Keratinocyte (primary cell): Measurements from ENCODE around the gene CCSER1. TPM values are rescaled to one million over a fixed set of nuclear protein-coding genes. Genes with fewer than 3 reads are reported as not detected.

Source experiments
- DNase-seq: peaks from one replicate; pipeline ENCODE4 v3.0.0-alpha.2; 2011; ENCODE audit warnings: low read depth, missing footprints, low spot score
- FAIRE-seq: peaks from 2 replicates; lab custom pipeline; 2011; peaks lifted over from hg19 to GRCh38; lab: Jason Lieb, UNC
- H2AFZ ChIP-seq: 2 replicates; pipeline ENCODE4 v1.6.0; 2012; ENCODE audit warnings: low read length, control low read depth, inconsistent platforms; ENCODE audit not compliant: control insufficient read depth
- H3K27ac ChIP-seq: 2 replicates; pipeline ENCODE4 v1.5.1; 2011; ENCODE audit warnings: low read length; ENCODE audit not compliant: control insufficient read depth, insufficient read depth
- H3K27me3 ChIP-seq: 3 replicates; pipeline ENCODE4 v1.6.0; 2011; ENCODE audit warnings: low read length; ENCODE audit not compliant: control insufficient read depth, insufficient read depth; ENCODE audit errors: extremely low read depth
- H3K36me3 ChIP-seq, 2 experiments: 2 replicates in 1 of 2; 3 replicates in 1 of 2; pipeline ENCODE4 v1.5.1; 2011; ENCODE audit warnings: low read length in 2 of 2, mild to moderate bottlenecking in 1 of 2; ENCODE audit not compliant: control insufficient read depth in 2 of 2, insufficient read depth in 2 of 2; ENCODE audit errors: extremely low read depth in 1 of 2
- H3K4me1 ChIP-seq: 3 replicates; pipeline ENCODE4 v1.5.1; 2011; ENCODE audit warnings: low read length; ENCODE audit not compliant: control insufficient read depth, insufficient read depth; ENCODE audit errors: extremely low read depth
- H3K4me2 ChIP-seq: 3 replicates; pipeline ENCODE4 v1.6.0; 2011; ENCODE audit warnings: low read depth, low read length; ENCODE audit not compliant: control insufficient read depth, insufficient read depth; ENCODE audit errors: extremely low read depth
- H3K4me3 ChIP-seq, 3 experiments: fragments of 200-600 bp in 1 of 3; sonication (generic) in 1 of 3; 2 replicates in 2 of 3; 3 replicates in 1 of 3; pipeline ENCODE4 v1.5.1; 2011 to 2016; ENCODE audit warnings: low read length in 3 of 3, mild to moderate bottlenecking in 3 of 3, control low read depth in 2 of 3, inconsistent platforms in 1 of 3, low read depth in 1 of 3, mixed read lengths in 1 of 3, mixed run types in 1 of 3, moderate library complexity in 1 of 3; ENCODE audit not compliant: control insufficient read depth in 2 of 3, insufficient read depth in 2 of 3; ENCODE audit errors: extremely low read depth in 1 of 3
- H3K79me2 ChIP-seq: 2 replicates; pipeline ENCODE4 v1.6.0; 2012; ENCODE audit warnings: low read length; ENCODE audit not compliant: control insufficient read depth, insufficient read depth
- H3K9ac ChIP-seq: 3 replicates; pipeline ENCODE4 v1.6.0; 2011; ENCODE audit warnings: low read length; ENCODE audit not compliant: control insufficient read depth, insufficient read depth; ENCODE audit errors: extremely low read depth
- H3K9me1 ChIP-seq: 3 replicates; pipeline ENCODE4 v1.6.0; 2011; ENCODE audit warnings: low read length; ENCODE audit not compliant: control insufficient read depth, insufficient read depth; ENCODE audit errors: extremely low read depth
- H3K9me3 ChIP-seq: 2 replicates; pipeline ENCODE4 v1.5.1; 2012; ENCODE audit warnings: low read depth, low read length; ENCODE audit not compliant: control insufficient read depth
- H4K20me1 ChIP-seq: 3 replicates; pipeline ENCODE4 v1.6.0; 2011; ENCODE audit warnings: low read length; ENCODE audit not compliant: control insufficient read depth, insufficient read depth; ENCODE audit errors: extremely low read depth
- EZH2 ChIP-seq: IDR thresholded peaks from one replicate; pipeline ENCODE4 v1.6.1; 2012; ENCODE audit warnings: inconsistent platforms, mild to moderate bottlenecking, low read length, moderate library complexity
- dilution Hi-C: fragments of 300-500 bp; cut with MboI; formaldehyde crosslinking; loops from one replicate; pipeline ENCODE4 v1.7.0; 2020; ENCODE audit warnings: low sequenced_read_pairs; ENCODE audit not compliant: extremely low pct_ligation_motif_present
- polyA plus RNA-seq, 5 experiments: library from polyadenylated mRNA; depleted of rRNA in 3 of 5; stranded (reverse) in 3 of 5; stranded (forward) in 1 of 5; unstranded in 1 of 5; fragments of >200 nt; gene quantifications; 1 replicate in 1 of 5; 2 replicates in 3 of 5; 3 replicates in 1 of 5; pipeline versions ENCODE4 v1.2.1 to v1.2.3, GENCODE V29; 2011 to 2012; ENCODE audit warnings: missing spikeins in 2 of 5, low read depth in 1 of 5, low replicate concordance in 1 of 5
- TF ChIP-seq, protein P1 (sequence below), 3 experiments: IDR thresholded peaks in 1 of 3; conservative IDR thresholded peaks in 1 of 3; optimal IDR thresholded peaks in 1 of 3; 2 replicates in 2 of 3; 3 replicates in 1 of 3; pipeline versions ENCODE3 to v1.5.1; 2011; ENCODE audit warnings: low read length in 3 of 3, mild to moderate bottlenecking in 3 of 3, moderate library complexity in 2 of 3, control low read depth in 1 of 3, inconsistent platforms in 1 of 3; ENCODE audit not compliant: insufficient read depth in 2 of 3; ENCODE audit errors: extremely low read depth in 1 of 3

The CCSER1 gene
- polyA plus RNA-seq, 1 donor (not counting 4 experiments of a cell fraction or from before 2014, with no cell fraction given) = 1.2 TPM

- DNase-seq = no peak
- no peak overlapping the region for H3K4me2 ChIP-seq
- no peak overlapping the region for H3K4me3 ChIP-seq
- no peaks in the 10 kb centered on the region for H3K9me1 ChIP-seq
- H3K4me1 ChIP-seq = no peaks in the 10 kb centered on the region
- no peak overlapping the region for H2AFZ ChIP-seq
- no peak overlapping the region for H3K9ac ChIP-seq
- FAIRE-seq = no peak
- H3K36me3 ChIP-seq = no peaks in the 10 kb centered on the region
- no peaks in the 10 kb centered on the region for H3K27me3 ChIP-seq
- TF ChIP-seq, protein P1, sequence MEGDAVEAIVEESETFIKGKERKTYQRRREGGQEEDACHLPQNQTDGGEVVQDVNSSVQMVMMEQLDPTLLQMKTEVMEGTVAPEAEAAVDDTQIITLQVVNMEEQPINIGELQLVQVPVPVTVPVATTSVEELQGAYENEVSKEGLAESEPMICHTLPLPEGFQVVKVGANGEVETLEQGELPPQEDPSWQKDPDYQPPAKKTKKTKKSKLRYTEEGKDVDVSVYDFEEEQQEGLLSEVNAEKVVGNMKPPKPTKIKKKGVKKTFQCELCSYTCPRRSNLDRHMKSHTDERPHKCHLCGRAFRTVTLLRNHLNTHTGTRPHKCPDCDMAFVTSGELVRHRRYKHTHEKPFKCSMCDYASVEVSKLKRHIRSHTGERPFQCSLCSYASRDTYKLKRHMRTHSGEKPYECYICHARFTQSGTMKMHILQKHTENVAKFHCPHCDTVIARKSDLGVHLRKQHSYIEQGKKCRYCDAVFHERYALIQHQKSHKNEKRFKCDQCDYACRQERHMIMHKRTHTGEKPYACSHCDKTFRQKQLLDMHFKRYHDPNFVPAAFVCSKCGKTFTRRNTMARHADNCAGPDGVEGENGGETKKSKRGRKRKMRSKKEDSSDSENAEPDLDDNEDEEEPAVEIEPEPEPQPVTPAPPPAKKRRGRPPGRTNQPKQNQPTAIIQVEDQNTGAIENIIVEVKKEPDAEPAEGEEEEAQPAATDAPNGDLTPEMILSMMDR (optimal IDR thresholded peaks at IDR 0.05 in 1 of 3, IDR thresholded peaks at IDR 0.05 in 1 of 3, conservative IDR thresholded peaks at IDR 0.05 in 1 of 3; ENCODE audit: extremely low read depth in 1 of 3, insufficient read depth in 2 of 3, low read length in 3 of 3) = no peak
- no peak for TF ChIP-seq EZH2
- dilution Hi-C loops = no loop called here
- H3K9me3 ChIP-seq = no peaks in the 10 kb centered on the region
- no peaks in the 10 kb centered on the region for H4K20me1 ChIP-seq
- H3K79me2 ChIP-seq = no peaks in the 10 kb centered on the region
- no peak overlapping the region for H3K27ac ChIP-seq
Measured at GRCh38 chr4:90641861-90642599, 514.8 kb downstream of the CCSER1 start.

- TF ChIP-seq, protein P1 (optimal IDR thresholded peaks at IDR 0.05 in 1 of 3, IDR thresholded peaks at IDR 0.05 in 1 of 3, conservative IDR thresholded peaks at IDR 0.05 in 1 of 3; ENCODE audit: extremely low read depth in 1 of 3, insufficient read depth in 2 of 3, low read length in 3 of 3) = no peak
- TF ChIP-seq EZH2 = no peak
- Histone ChIP-seq H3K79me2 (no peaks in the 10 kb centered on the region), H3K9me3 (no peaks in the 10 kb centered on the region), H3K9me1 (no peaks in the 10 kb centered on the region), H3K27ac (no peak overlapping the region), H3K4me2 (no peak overlapping the region), H2AFZ (no peak overlapping the region), H4K20me1 (no peaks in the 10 kb centered on the region), H3K4me3 (no peak overlapping the region), H3K36me3 (no peaks in the 10 kb centered on the region), H3K9ac (no peak overlapping the region), H3K4me1 (no peaks in the 10 kb centered on the region), H3K27me3 (no peaks in the 10 kb centered on the region)
- FAIRE-seq = no peak
- dilution Hi-C loops = no loop called here
- no peak for DNase-seq
Measured at GRCh38 chr4:90643156-90643555, 516.0 kb downstream of the CCSER1 start.
